HCT116 (cell line): ENCODE measurements around the gene PSD.

ENCODE experiments used
- CEBPB ChIP-seq: IDR thresholded peaks from 2 replicates; pipeline ENCODE4 v1.6.1; 2012; ENCODE audit warnings: low read depth
- CTCF ChIP-seq, 3 experiments: fragments of 200-600 bp in 1 of 3; sonication (generic) in 1 of 3; IDR thresholded peaks in 2 of 3; conservative IDR thresholded peaks in 1 of 3; 2 replicates each; pipeline ENCODE4 v1.5.1; 2012 to 2017; ENCODE audit warnings: low read depth in 2 of 3, low read length in 2 of 3, antibody characterized with exemption in 1 of 3, borderline replicate concordance in 1 of 3, control low read depth in 1 of 3, mild to moderate bottlenecking in 1 of 3, mixed read lengths in 1 of 3, mixed run types in 1 of 3, moderate library complexity in 1 of 3; ENCODE audit not compliant: insufficient read depth in 1 of 3
- ELF1 ChIP-seq: IDR thresholded peaks from 2 replicates; pipeline ENCODE4 v1.6.1; 2012; ENCODE audit warnings: low read depth, borderline replicate concordance
- POLR2A ChIP-seq: IDR thresholded peaks from 2 replicates; pipeline ENCODE4 v1.7.0; 2011; ENCODE audit warnings: borderline replicate concordance; ENCODE audit not compliant: insufficient read depth, insufficient read length; ENCODE audit errors: extremely low read depth
- ZBTB33 ChIP-seq: IDR thresholded peaks from 2 replicates; pipeline ENCODE4 v1.6.1; 2011; ENCODE audit warnings: mild to moderate bottlenecking, low read length, moderate library complexity; ENCODE audit not compliant: insufficient replicate concordance; ENCODE audit errors: extremely low read depth
- ZFX ChIP-seq: fragments of 450-650 bp; IDR thresholded peaks from 2 replicates; pipeline ENCODE4 v1.6.1; 2017
- ZNF274 ChIP-seq: fragments of 200-500 bp; sonication (Bioruptor generic); IDR thresholded peaks from 2 replicates; pipeline ENCODE4 v1.6.1; 2014; ENCODE audit warnings: mild to moderate bottlenecking, low read depth, low read length, inconsistent platforms

GRCh38 chr10:102444851-102445250 lies 26.3 kb upstream of the PSD start:
- TF ChIP-seq CEBPB (no peak), CTCF (IDR thresholded peaks at IDR 0.05 in 2 of 3, conservative IDR thresholded peaks at IDR 0.05 in 1 of 3; ENCODE audit: borderline replicate concordance in 1 of 3, insufficient read depth in 1 of 3, low read depth in 2 of 3, low read length in 2 of 3) (no peak), ELF1 (no peak), POLR2A (no peak), ZBTB33 (no peak), ZNF274 (no peak), ZFX (no peak)
